A204.1 (cell line): ENCODE results near the gene CCL8.
"Not testable (repeated sequence)": the region's sequence is repeated elsewhere in the genome, so short reads cannot be mapped to it uniquely, and the experiment has no call there.

Experiments
- FAIRE-seq: peaks from 2 replicates; lab custom pipeline; 2012; peaks lifted over from hg19 to GRCh38; lab: Jason Lieb, UNC

Gene CCL8

GRCh38 chr17:34314279-34314678, 5.0 kb upstream of the CCL8 start:
- FAIRE-seq = no peak

- FAIRE-seq = no peak
Observed at GRCh38 chr17:34318474-34318873, 761 bp upstream of the CCL8 start.

GRCh38 chr17:34321964-34322363, 2.7 kb downstream of the CCL8 start:
- FAIRE-seq = no peak

GRCh38 chr17:34327580-34327979, 8.3 kb downstream of the CCL8 start:
- FAIRE-seq = not testable (repeated sequence)

- no peak for FAIRE-seq
Observed at GRCh38 chr17:34337701-34338100, 18.5 kb downstream of the CCL8 start.

- FAIRE-seq = no peak
Observed at GRCh38 chr17:34339138-34339770, 20.0 kb downstream of the CCL8 start.

GRCh38 chr17:34341916-34342315, 22.7 kb downstream of the CCL8 start:
- no peak for FAIRE-seq

GRCh38 chr17:34347063-34347462, 27.8 kb downstream of the CCL8 start:
- no peak for FAIRE-seq

- no peak for FAIRE-seq
Observed at GRCh38 chr17:34349751-34350150, 30.5 kb downstream of the CCL8 start.

- FAIRE-seq = no peak
Observed at GRCh38 chr17:34351096-34351495, 31.9 kb downstream of the CCL8 start.

GRCh38 chr17:34352191-34352590, 33.0 kb downstream of the CCL8 start:
- no peak for FAIRE-seq

GRCh38 chr17:34354637-34355036, 35.4 kb downstream of the CCL8 start:
- FAIRE-seq = no peak

GRCh38 chr17:34356194-34356593, 37.0 kb downstream of the CCL8 start, which contains the start of gene CCL13:
Gene CCL13 (plus strand): TSS chr17:34356480. CDS start chr17:34356527, 47 bp downstream.
- FAIRE-seq = no peak

- FAIRE-seq = no peak
Observed at GRCh38 chr17:34357398-34357797, 38.2 kb downstream of the CCL8 start.

- no peak for FAIRE-seq
Observed at GRCh38 chr17:34358631-34359030, 39.4 kb downstream of the CCL8 start.

- FAIRE-seq = no peak
Observed at GRCh38 chr17:34360601-34361270, 41.5 kb downstream of the CCL8 start.

- FAIRE-seq = no peak
Observed at GRCh38 chr17:34361478-34362061, 42.3 kb downstream of the CCL8 start.

GRCh38 chr17:34363183-34363661, 44.0 kb downstream of the CCL8 start, which contains the start of gene CCL1:
Gene CCL1 (minus strand): TSS chr17:34363233. CDS start chr17:34363161, 72 bp downstream.
- no peak for FAIRE-seq

- no peak for FAIRE-seq
Observed at GRCh38 chr17:34364751-34365150, 45.5 kb downstream of the CCL8 start.

- FAIRE-seq = no peak
Observed at GRCh38 chr17:34365340-34365739, 46.1 kb downstream of the CCL8 start.

- FAIRE-seq = no peak
Observed at GRCh38 chr17:34366010-34366409, 46.8 kb downstream of the CCL8 start.

- no peak for FAIRE-seq
Observed at GRCh38 chr17:34366529-34367107, 47.4 kb downstream of the CCL8 start.
